ENCODE data around the gene TRMT61A. TPM values are rescaled to one million over a fixed set of nuclear protein-coding genes. Genes with fewer than 3 reads are reported as not detected.

TRMT61A gene
- total and polyA plus RNA-seq, 9 of the 15 experiments (the other 6 are each of a cell fraction or from before 2014, with no cell fraction given): 0.10 to 24.8 (median 5.1) TPM

DNA sequence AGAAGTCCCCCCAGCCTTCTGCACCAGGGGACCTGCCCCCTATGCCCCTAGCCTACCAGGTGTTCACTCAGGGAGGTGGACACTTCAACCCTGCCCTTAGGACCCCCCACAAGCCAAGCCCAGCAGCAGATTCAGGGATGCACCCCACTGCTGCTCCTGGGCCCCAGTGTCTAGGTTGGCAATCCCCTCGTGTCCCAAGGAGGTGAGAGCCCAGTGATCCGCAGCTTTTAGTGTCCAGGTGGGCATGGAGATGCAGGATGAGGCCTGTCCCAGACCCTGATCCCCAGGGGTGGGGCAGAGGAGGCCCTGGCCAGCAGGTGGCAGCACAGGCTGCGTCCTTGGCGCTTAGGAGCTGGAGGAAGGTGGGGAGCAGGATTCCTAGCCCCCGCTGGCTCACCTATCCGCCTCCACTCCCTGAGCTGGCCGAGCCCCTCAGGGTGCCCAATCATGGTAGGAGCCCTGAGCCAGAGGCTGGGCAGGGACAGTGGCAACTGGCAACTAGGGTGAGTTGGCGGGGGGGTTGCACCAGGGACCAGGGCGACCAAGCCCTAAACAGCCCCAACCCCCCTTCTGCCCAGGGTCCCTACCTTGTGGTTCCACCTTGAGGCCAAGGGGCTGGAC lies 10.5 kb upstream of the TRMT61A start (continued):
- TF ChIP-seq CREM (IDR thresholded peaks at IDR 0.05; ENCODE audit: low read depth): 0 out of 2 replicates have a peak, but pooled peaks have one; percentile 16
- no peak for TF ChIP-seq NR1H2 (CRISPR knock-in tag; IDR thresholded peaks at IDR 0.05)
- TF ChIP-seq, protein P1, sequence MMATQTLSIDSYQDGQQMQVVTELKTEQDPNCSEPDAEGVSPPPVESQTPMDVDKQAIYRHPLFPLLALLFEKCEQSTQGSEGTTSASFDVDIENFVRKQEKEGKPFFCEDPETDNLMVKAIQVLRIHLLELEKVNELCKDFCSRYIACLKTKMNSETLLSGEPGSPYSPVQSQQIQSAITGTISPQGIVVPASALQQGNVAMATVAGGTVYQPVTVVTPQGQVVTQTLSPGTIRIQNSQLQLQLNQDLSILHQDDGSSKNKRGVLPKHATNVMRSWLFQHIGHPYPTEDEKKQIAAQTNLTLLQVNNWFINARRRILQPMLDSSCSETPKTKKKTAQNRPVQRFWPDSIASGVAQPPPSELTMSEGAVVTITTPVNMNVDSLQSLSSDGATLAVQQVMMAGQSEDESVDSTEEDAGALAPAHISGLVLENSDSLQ (IDR thresholded peaks at IDR 0.05): no peak
- TF ChIP-seq ZBTB7A (IDR thresholded peaks at IDR 0.05; ENCODE audit: borderline replicate concordance, control insufficient read depth, low read depth, low read length): peak; percentile 45; the same call in 1 of the 2 replicates
- TF ChIP-seq, protein P2, sequence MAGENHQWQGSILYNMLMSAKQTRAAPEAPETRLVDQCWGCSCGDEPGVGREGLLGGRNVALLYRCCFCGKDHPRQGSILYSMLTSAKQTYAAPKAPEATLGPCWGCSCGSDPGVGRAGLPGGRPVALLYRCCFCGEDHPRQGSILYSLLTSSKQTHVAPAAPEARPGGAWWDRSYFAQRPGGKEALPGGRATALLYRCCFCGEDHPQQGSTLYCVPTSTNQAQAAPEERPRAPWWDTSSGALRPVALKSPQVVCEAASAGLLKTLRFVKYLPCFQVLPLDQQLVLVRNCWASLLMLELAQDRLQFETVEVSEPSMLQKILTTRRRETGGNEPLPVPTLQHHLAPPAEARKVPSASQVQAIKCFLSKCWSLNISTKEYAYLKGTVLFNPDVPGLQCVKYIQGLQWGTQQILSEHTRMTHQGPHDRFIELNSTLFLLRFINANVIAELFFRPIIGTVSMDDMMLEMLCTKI (IDR thresholded peaks at IDR 0.05; ENCODE audit: partially characterized antibody): no peak
- no peak for TF ChIP-seq MTA1 (IDR thresholded peaks at IDR 0.05; ENCODE audit: borderline replicate concordance)
- TF ChIP-seq, protein P3, sequence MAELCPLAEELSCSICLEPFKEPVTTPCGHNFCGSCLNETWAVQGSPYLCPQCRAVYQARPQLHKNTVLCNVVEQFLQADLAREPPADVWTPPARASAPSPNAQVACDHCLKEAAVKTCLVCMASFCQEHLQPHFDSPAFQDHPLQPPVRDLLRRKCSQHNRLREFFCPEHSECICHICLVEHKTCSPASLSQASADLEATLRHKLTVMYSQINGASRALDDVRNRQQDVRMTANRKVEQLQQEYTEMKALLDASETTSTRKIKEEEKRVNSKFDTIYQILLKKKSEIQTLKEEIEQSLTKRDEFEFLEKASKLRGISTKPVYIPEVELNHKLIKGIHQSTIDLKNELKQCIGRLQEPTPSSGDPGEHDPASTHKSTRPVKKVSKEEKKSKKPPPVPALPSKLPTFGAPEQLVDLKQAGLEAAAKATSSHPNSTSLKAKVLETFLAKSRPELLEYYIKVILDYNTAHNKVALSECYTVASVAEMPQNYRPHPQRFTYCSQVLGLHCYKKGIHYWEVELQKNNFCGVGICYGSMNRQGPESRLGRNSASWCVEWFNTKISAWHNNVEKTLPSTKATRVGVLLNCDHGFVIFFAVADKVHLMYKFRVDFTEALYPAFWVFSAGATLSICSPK (IDR thresholded peaks at IDR 0.05; ENCODE audit: borderline replicate concordance): no peak
- TF ChIP-seq KAT7 (CRISPR knock-in tag; IDR thresholded peaks at IDR 0.05; ENCODE audit: borderline replicate concordance): 0 out of 2 replicates have a peak, but pooled peaks have one; percentile 22
- TF ChIP-seq, protein P4, sequence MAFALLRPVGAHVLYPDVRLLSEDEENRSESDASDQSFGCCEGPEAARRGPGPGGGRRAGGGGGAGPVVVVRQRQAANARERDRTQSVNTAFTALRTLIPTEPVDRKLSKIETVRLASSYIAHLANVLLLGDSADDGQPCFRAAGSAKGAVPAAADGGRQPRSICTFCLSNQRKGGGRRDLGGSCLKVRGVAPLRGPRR (CRISPR knock-in tag; IDR thresholded peaks at IDR 0.05): no peak
- no peak for TF ChIP-seq SRSF7 (optimal IDR thresholded peaks at IDR 0.05; ENCODE audit: low read depth, low read length)

Data from K562 (cell line).